Occipital lobe (tissue), 2 donors: Measurements from ENCODE around the gene DIPK2A. TPM values are rescaled to one million over a fixed set of nuclear protein-coding genes. Genes with fewer than 3 reads are reported as not detected.

Experiments used
- DNase-seq: peaks from one replicate; lab custom pipeline; 2025; lab: John Stamatoyannopoulos, UW
- total RNA-seq: library from RNA; depleted of rRNA; stranded (reverse); fragments of >200 nt; gene quantifications from one replicate; pipeline ENCODE4 v1.2.3, GENCODE V29; 2014

The DIPK2A gene
- total RNA-seq, 1 donor from 2014 or later, result 137 TPM

DNA sequence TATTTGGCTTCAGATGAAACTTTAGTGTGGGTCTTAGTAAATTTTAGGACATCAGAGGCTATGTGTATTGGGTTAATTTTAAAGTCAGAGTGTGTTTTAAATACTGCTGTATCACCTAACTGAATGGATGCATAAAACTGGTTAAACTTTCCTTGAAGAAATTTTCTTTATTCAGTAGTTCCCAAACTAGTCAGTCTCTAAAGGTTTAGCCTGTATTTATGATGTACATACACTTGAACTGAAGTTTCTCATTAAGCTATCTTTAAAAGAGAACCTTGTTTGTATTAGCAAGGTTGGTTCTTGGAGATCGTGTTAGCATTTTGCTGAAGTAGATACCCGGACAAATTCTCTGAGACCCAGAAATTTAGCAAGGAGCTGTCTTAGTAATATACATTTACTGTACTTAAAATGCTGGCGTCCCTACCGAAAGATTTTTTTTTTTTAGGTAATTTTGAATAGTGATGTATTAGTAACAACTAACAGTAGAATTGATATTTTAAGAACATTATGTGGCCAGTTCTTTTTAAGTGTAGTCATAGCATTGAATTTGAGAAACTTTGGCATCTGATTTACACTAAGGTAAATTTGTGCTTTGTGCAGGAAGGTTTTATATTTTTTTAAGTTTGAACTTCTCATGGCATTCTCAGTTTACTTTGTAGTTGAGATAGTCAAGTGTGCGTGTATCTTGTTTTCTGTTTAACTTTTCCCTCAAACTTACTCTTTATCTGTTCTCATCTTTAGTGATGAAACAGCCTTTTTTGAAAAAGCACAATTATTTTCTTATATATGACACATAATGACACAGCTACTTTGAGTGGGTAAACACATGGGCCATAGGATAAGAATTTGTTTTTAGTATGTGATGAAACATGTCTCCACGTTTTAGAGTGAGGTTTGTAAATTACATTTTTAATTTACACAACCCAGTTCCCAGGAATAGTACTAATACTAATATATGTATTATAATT, 2.9 kb downstream of the DIPK2A start:
- DNase-seq, result no peak

DNA sequence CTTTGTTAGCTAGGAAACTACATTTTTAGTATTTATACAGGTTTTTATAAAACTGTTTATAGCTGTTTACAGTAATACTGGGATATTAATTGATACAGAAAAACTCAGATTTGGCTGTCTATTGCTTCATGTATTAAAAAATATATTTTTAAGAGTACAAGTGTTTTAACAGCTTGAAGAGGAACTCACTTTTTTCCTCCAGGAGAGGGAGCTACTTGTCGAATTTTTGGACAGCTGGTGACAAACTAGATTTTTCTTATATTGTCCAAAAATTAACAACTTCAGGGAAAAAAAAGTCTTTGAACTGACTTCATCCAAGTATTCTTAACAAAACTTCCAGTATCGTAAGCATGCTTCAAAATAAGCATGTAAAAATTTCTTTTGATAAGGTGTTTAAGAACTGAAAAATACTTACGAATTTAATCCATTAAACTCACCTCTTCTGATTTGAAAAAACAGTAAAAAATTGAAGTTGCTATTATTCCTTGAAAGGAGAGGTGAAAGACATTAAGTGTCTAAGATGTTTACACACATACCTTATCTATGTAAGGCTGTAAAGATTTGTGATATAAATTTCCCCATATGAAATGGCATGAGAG, 4.0 kb downstream of the DIPK2A start:
- no peak for DNase-seq

- no peak for DNase-seq
Observed at GRCh38 chr3:143977341-143978262, 6.0 kb downstream of the DIPK2A start.

DNA sequence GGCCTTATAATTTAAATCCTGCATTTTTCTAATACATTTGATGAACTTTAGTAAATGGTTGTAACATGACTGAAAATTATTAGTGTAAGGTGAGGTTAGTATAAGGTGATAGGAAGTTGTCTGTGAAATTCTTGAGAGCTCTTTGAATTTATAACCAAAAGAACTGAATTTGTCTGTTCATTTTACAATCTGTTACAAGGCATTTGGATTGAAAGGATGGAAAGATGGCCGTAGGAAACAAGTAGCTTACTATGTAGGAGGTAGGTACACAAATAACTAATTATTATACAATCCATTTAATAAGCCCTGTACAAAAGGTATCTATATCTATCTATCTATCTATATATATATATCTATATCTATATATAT, 6.6 kb downstream of the DIPK2A start:
- no peak for DNase-seq

- DNase-seq, result no peak
Observed at GRCh38 chr3:143979041-143979440, 7.4 kb downstream of the DIPK2A start.

- no peak for DNase-seq
Observed at GRCh38 chr3:143979813-143980212, 8.2 kb downstream of the DIPK2A start.

GRCh38 chr3:143988306-143988705, 16.7 kb downstream of the DIPK2A start:
- no peak for DNase-seq

DNA sequence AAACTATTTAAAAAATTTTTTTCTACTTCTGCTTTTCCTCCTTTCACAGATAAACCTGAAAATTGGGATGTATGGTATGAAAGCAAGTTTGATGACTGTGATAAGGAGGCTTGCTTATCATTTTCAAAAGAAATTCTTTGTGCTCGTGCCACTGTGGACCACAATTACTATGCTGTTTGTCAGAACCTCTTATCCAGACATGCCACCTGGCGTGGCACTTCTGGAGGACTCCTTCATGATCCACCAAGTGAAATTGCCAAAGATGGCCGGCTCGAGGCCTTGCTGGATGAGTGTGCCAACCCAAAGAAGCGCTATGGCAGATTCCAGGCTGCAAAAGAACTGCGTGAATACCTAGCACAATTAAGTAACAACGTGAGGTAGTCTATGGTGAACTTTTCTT, 17.8 kb downstream of the DIPK2A start:
- no peak for DNase-seq

DNA sequence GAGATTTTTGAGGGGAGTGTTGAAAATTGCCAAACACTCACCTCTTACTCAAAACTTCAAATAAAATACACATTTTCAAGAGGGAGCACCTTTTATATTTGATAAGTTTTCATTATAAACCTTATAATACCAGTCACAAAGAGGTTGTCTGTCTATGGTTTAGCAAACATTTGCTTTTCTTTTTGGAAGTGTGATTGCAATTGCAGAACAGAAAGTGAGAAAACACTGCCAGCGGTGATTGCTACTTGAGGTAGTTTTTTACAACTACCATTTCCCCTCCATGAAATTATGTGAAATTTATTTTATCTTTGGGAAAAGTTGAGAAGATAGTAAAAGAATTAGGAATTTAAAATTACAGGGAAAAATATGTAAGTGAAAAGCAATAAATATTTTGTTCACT, 20.1 kb downstream of the DIPK2A start:
- no peak for DNase-seq

DNA sequence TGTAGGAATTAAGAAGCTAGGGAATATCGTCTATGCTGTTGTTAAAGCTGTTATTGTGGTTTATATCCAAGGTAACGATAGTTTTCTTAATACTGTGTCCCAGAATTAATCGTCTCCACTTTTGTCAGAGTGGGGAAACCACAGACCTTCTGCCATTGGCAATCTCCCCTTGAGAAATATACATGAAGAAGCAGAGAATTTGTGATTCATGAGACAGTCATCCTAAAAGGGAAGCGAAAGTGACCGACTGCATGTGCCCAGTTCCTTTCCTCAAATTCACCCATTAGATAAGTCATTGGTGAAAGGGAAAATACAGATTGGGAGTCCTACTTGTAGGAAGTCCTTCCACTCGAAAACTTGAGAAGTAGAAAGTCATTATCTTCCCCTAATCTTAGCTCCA, 26.6 kb downstream of the DIPK2A start:
- no peak for DNase-seq

DNA sequence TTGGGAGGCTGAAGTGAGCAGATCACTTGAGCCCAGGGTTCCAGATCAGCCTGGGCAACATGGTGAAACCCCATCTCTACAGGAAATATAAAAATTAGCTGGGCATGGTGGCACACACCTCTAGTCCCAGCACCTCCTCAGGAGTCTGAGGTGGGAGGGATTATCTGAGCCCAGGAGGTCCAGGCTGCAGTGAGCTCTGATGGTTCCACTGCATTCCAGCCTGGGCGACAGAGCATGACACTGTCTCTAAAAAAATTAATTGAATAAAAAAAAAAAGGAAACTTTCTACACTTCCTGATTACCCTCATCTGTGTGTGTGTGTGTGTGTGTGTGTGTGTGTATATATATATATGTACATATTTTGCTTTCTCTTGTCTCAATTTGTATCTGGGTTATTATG, 31.4 kb downstream of the DIPK2A start:
- DNase-seq, result no peak

DNA sequence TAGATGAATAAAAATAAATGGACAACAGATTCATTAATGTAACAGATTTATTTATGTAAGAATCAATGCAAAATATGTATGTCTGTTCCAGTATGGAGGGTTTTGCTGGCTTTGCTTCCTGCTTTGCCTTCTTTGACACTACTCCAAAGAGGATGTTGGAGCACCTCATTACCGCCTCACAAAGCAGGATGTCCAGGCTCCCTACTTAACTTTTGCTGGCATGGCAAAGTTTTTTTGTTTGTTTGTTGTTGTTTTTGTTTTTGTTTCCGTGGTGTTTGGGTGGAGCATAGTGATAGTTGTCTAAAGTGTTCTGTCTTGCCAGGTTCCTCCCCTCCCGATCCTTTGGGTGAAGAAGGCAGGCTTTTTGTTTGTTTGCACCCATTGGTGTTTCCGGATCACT, 38.7 kb downstream of the DIPK2A start:
- DNase-seq, result no peak

GRCh38 chr3:144011251-144011799, 39.7 kb downstream of the DIPK2A start:
- DNase-seq, result no peak

GRCh38 chr3:144015133-144015532, 43.5 kb downstream of the DIPK2A start:
- no peak for DNase-seq

DNA sequence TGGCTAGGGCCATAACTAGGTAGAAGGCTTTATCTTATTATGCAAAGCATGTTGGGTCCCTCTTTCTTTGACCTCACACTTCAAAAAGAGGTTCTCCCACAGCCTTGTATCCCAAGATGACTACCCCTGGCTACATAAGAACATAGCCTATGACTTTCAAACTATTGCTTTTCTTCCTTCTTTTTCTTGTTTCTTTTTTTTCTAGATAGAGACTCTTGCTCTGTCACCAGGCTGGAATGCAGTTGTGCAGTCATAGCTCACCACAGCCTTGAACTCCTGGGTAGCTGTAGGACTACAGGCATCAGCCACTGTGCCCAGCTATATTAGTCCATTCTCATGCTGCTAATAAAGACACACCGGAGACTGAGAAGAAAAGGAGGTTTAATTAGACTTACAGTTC, 47.2 kb downstream of the DIPK2A start:
- no peak for DNase-seq

Other genes with a start within 250 kb of the DIPK2A start
- gene SLC9A9, start 123.4 kb upstream of the DIPK2A start, total RNA-seq, result 7.3 TPM